Midbrain (tissue), 1 donor: ENCODE results near the gene CCDC93.

Experiments
- DNase-seq: peaks from one replicate; lab custom pipeline; 2025; lab: John Stamatoyannopoulos, UW

The CCDC93 gene

GRCh38 chr2:117987121-117987520, 26.7 kb downstream of the CCDC93 start:
- DNase-seq = no peak

GRCh38 chr2:117985092-117985491, 28.8 kb downstream of the CCDC93 start:
- DNase-seq = no peak

GRCh38 chr2:117984208-117984607, 29.7 kb downstream of the CCDC93 start:
- no peak for DNase-seq

GRCh38 chr2:117983040-117983439, 30.8 kb downstream of the CCDC93 start:
- no peak for DNase-seq

GRCh38 chr2:117982376-117983033, 31.4 kb downstream of the CCDC93 start:
- DNase-seq = no peak

- DNase-seq = no peak
Measured at GRCh38 chr2:117981810-117982209, 32.1 kb downstream of the CCDC93 start.

GRCh38 chr2:117980783-117981676, 32.8 kb downstream of the CCDC93 start:
- no peak for DNase-seq

GRCh38 chr2:117979911-117980701, 33.8 kb downstream of the CCDC93 start:
- peak; percentile 24 for DNase-seq

- no peak for DNase-seq
Measured at GRCh38 chr2:117977696-117978095, 36.2 kb downstream of the CCDC93 start.

GRCh38 chr2:117976581-117976980, 37.3 kb downstream of the CCDC93 start:
- DNase-seq = no peak

- DNase-seq = no peak
Measured at GRCh38 chr2:117973498-117974082, 40.3 kb downstream of the CCDC93 start.

GRCh38 chr2:117972476-117973123, 41.3 kb downstream of the CCDC93 start:
- no peak for DNase-seq

- no peak for DNase-seq
Measured at GRCh38 chr2:117968722-117969121, 45.1 kb downstream of the CCDC93 start.

- DNase-seq = no peak
Measured at GRCh38 chr2:117967977-117968718, 45.7 kb downstream of the CCDC93 start.

GRCh38 chr2:117963446-117963845, 50.4 kb downstream of the CCDC93 start:
- DNase-seq = no peak

GRCh38 chr2:117961201-117961600, 52.7 kb downstream of the CCDC93 start:
- DNase-seq = no peak

- DNase-seq = no peak
Measured at GRCh38 chr2:117960231-117960630, 53.6 kb downstream of the CCDC93 start.

- DNase-seq = no peak
Measured at GRCh38 chr2:117958186-117958585, 55.7 kb downstream of the CCDC93 start.

GRCh38 chr2:117957616-117958015, 56.3 kb downstream of the CCDC93 start:
- DNase-seq = no peak

- no peak for DNase-seq
Measured at GRCh38 chr2:117956036-117956796, 57.7 kb downstream of the CCDC93 start.
